Astrocyte (in vitro differentiated cells and primary cell): ENCODE data around the gene UGT2A2.

Experiments used
- EZH2 ChIP-seq: IDR thresholded peaks from 2 replicates; pipeline ENCODE4 v1.6.1; 2012; ENCODE audit warnings: mild to moderate bottlenecking, low read length, inconsistent platforms; ENCODE audit not compliant: insufficient read depth
- TF ChIP-seq, protein P1 (sequence below): IDR thresholded peaks from 2 replicates; pipeline ENCODE4 v1.5.1; 2011; ENCODE audit warnings: low read depth, mild to moderate bottlenecking, inconsistent platforms, low read length, moderate library complexity; ENCODE audit not compliant: insufficient read depth

DNA sequence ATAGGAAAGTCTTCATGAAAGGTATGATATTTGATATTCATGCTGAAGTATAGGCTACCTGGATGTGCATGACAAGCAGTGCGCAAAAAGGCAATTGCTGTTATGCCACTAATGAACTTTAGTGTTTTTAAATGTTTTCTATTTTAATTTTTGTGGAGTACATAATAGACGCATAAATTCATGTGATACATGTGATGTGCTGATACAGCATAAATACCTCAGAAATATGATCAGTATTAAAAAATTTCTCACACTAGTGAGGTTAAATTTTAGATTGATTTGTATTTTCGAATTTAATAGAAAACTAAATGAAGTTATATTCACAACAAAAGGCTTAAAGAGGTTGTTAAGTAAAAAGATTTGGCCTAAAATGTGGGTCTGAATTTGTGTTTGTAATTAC is 11.4 kb upstream of the UGT2A2 start:
- TF ChIP-seq, protein P1, sequence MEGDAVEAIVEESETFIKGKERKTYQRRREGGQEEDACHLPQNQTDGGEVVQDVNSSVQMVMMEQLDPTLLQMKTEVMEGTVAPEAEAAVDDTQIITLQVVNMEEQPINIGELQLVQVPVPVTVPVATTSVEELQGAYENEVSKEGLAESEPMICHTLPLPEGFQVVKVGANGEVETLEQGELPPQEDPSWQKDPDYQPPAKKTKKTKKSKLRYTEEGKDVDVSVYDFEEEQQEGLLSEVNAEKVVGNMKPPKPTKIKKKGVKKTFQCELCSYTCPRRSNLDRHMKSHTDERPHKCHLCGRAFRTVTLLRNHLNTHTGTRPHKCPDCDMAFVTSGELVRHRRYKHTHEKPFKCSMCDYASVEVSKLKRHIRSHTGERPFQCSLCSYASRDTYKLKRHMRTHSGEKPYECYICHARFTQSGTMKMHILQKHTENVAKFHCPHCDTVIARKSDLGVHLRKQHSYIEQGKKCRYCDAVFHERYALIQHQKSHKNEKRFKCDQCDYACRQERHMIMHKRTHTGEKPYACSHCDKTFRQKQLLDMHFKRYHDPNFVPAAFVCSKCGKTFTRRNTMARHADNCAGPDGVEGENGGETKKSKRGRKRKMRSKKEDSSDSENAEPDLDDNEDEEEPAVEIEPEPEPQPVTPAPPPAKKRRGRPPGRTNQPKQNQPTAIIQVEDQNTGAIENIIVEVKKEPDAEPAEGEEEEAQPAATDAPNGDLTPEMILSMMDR: no peak
- TF ChIP-seq EZH2: no peak
